SK-N-SH treated with all-trans-retinoic acid at 6 μM for 48 hours (cell line): ENCODE measurements around the gene LPP.

ENCODE experiments used
- ESRRG ChIP-seq: fragments of 250-450 bp; sonication (Bioruptor Pico); IDR thresholded peaks from 2 replicates; pipeline ENCODE4 v1.6.1; 2021; ENCODE audit warnings: mild to moderate bottlenecking
- TCF4 ChIP-seq: fragments of 250-450 bp; sonication (Bioruptor Pico); IDR thresholded peaks from 2 replicates; pipeline ENCODE4 v1.8.0; 2021; ENCODE audit warnings: mild to moderate bottlenecking, moderate library complexity, borderline replicate concordance
- ZC3H10 ChIP-seq: fragments of 250-450 bp; sonication (Bioruptor Pico); IDR thresholded peaks from 2 replicates; pipeline ENCODE4 v1.5.1; 2021; ENCODE audit warnings: mild to moderate bottlenecking, moderate library complexity
- ZNF8 ChIP-seq: fragments of 450-650 bp; formaldehyde crosslinking; IDR thresholded peaks from 2 replicates; pipeline ENCODE4 v1.5.0; 2020; ENCODE audit warnings: mild to moderate bottlenecking, moderate library complexity
- TF ChIP-seq, protein P1 (sequence below): fragments of 250-450 bp; sonication (Bioruptor Pico); IDR thresholded peaks from 2 replicates; pipeline ENCODE4 v1.5.1; 2020; ENCODE audit warnings: low read depth, mild to moderate bottlenecking, moderate library complexity
- TF ChIP-seq, protein P2 (sequence below): fragments of 250-450 bp; sonication (Bioruptor Pico); IDR thresholded peaks from 2 replicates; pipeline ENCODE4 v1.8.0; 2020; ENCODE audit warnings: mild to moderate bottlenecking, moderate library complexity, borderline replicate concordance

DNA sequence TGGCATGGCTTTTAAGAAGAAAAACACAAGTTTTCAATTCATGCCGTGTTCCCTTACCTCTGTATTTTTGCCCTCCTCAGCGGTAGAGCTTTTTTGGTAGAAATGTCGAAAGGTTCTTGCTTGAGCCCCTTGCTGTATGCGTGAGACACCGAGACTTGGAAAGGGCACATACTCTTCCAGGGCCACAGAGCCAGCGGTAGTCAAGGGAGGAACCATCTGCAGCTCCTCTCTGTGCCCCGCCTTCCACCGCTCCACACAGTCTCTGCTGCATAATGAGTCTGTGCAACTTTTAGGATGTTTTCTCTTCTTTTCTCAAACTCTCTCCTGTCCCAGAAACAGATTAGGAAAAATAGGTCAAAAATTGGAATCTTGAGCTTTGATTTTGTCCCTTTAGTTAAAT, 77.5 kb downstream of the LPP start:
- TF ChIP-seq ZNF8 (CRISPR knock-in tag) (no peak), ESRRG (no peak), ZC3H10 (CRISPR knock-in tag) (no peak), TCF4 (CRISPR knock-in tag) (no peak)
- TF ChIP-seq, protein P1, sequence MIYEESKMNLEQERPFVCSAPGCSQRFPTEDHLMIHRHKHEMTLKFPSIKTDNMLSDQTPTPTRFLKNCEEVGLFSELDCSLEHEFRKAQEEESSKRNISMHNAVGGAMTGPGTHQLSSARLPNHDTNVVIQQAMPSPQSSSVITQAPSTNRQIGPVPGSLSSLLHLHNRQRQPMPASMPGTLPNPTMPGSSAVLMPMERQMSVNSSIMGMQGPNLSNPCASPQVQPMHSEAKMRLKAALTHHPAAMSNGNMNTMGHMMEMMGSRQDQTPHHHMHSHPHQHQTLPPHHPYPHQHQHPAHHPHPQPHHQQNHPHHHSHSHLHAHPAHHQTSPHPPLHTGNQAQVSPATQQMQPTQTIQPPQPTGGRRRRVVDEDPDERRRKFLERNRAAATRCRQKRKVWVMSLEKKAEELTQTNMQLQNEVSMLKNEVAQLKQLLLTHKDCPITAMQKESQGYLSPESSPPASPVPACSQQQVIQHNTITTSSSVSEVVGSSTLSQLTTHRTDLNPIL (CRISPR knock-in tag) = no peak
- TF ChIP-seq, protein P2, sequence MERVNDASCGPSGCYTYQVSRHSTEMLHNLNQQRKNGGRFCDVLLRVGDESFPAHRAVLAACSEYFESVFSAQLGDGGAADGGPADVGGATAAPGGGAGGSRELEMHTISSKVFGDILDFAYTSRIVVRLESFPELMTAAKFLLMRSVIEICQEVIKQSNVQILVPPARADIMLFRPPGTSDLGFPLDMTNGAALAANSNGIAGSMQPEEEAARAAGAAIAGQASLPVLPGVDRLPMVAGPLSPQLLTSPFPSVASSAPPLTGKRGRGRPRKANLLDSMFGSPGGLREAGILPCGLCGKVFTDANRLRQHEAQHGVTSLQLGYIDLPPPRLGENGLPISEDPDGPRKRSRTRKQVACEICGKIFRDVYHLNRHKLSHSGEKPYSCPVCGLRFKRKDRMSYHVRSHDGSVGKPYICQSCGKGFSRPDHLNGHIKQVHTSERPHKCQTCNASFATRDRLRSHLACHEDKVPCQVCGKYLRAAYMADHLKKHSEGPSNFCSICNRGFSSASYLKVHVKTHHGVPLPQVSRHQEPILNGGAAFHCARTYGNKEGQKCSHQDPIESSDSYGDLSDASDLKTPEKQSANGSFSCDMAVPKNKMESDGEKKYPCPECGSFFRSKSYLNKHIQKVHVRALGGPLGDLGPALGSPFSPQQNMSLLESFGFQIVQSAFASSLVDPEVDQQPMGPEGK (CRISPR knock-in tag) = no peak
